Measurements from ENCODE around the gene IFFO2.

Gene IFFO2

DNA sequence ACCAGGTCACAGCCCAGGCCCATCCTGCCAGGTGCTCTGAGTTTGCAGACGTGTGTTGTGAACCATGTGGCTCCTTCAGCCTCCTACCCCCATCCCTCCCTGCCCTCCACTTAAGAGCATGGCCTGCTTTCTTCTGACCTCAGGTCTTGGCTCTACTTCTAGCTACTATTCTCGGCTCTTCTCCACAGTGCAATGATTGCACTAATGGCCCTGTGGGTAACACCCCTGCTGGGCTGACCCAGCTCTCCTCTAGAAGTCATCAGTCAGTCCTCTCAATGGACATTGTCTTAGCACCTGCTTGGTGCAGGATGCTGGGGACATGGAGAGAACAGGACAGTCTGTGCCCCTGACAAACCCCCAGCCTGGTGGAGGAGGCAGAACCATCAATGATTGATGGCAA, 22.2 kb upstream of the IFFO2 start:
- TF ChIP-seq, protein P1, sequence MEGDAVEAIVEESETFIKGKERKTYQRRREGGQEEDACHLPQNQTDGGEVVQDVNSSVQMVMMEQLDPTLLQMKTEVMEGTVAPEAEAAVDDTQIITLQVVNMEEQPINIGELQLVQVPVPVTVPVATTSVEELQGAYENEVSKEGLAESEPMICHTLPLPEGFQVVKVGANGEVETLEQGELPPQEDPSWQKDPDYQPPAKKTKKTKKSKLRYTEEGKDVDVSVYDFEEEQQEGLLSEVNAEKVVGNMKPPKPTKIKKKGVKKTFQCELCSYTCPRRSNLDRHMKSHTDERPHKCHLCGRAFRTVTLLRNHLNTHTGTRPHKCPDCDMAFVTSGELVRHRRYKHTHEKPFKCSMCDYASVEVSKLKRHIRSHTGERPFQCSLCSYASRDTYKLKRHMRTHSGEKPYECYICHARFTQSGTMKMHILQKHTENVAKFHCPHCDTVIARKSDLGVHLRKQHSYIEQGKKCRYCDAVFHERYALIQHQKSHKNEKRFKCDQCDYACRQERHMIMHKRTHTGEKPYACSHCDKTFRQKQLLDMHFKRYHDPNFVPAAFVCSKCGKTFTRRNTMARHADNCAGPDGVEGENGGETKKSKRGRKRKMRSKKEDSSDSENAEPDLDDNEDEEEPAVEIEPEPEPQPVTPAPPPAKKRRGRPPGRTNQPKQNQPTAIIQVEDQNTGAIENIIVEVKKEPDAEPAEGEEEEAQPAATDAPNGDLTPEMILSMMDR (IDR thresholded peaks at IDR 0.05), result no peak

DNA sequence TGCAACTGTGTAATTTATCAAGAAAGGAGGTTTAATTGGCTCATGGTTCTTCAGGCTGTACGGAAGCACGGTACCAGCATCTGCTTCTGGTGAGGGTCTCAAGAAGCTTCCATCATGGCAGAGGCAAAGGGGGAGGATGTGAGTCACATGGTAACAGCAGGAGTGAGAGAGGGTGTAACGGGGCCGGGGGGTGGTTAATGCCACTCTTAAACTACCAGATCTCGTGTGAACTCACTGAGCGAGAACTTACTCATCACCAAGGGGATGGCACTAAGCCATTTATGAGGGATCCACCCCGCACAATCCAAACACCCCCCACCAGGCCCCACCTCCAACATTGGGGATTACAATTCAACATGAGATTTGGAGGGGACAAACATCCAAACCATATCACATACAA, 21.0 kb upstream of the IFFO2 start:
- TF ChIP-seq, protein P1 (IDR thresholded peaks at IDR 0.05), result no peak

DNA sequence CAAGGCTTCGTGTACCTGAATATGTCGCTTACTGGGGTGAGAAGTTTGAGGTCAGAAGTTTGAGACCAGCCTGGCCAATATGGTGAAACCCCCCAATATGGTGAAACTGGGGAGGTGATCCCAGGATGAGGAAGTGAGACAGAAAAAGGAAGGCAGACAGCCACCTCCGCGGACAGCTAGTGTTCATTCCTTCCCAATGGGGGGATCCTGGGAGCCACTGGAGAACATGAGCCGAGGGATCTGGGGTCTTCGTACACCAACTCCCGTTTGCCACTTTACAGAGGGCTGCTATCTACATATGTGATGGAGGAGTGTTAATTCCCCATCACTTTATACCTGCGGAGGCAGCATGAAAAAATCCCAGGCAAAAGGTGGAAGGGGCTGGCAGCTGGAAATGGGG, 19.6 kb upstream of the IFFO2 start:
- TF ChIP-seq, protein P1 (IDR thresholded peaks at IDR 0.05), result no peak

DNA sequence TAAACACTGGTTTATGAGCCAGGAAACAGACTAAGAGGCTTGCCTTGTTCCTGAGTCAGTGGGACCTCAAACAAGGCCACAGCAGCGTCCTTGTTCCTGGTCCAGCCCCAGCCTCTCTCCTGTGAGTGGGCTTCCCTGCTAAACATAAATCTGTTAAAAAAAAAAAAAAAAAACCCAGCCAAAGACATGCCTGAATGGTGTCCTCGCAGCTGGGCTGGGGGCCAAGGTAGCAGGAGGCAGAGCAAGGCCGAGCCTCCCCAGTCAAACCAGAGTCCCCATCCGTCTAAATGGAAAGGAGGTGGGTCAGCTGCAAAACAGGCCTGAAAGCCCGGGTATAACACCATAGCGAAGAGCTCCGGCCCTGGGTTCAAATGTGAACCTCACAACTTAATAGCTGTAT, 18.1 kb upstream of the IFFO2 start:
- TF ChIP-seq, protein P1 (IDR thresholded peaks at IDR 0.05), result no peak

DNA sequence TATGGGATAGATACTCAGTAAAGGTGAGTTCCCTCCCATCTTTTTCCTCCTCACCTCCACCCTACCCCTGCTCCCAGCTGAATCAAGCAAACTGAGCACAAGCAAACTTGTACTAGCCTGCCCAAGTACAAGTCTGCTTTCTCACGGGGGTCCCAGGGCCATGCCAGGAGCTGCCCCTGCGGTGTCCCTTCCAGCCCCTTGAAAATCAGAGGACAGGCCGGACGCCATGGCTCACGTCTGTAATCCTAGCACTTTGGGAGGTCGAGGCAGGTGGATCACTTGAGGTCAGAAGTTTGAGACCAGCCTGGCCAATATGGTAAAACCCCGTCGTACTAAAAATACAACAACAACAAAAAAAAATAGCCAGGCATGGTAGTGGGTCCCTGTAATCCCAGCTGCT, 17.5 kb upstream of the IFFO2 start:
- TF ChIP-seq, protein P1 (IDR thresholded peaks at IDR 0.05), result no peak

DNA sequence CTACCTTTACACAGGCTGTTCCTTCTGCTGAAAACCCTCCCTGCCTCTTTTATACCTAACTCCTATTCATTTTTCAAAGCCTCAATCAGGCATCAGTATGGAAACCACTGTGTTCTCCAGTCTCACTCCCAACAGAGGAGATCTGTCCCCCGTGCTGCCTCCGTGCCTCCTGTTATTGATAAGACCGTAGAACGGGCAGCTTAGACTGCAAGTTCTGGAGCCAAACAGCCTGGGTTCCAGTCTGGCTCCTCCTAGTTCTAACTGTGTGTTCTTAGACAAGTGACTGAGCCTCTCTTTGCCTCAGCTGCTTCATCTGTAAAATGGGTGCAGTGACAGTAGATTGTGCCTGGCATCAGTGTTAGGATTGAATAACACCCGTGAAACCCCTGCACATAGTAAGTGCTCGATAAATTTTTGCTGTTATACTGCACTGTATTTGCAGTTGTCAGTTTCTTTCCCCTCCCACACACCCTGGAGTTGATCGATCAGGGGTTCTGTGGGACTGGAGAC, 17.0 kb upstream of the IFFO2 start:
- TF ChIP-seq, protein P1 (IDR thresholded peaks at IDR 0.05), result no peak

DNA sequence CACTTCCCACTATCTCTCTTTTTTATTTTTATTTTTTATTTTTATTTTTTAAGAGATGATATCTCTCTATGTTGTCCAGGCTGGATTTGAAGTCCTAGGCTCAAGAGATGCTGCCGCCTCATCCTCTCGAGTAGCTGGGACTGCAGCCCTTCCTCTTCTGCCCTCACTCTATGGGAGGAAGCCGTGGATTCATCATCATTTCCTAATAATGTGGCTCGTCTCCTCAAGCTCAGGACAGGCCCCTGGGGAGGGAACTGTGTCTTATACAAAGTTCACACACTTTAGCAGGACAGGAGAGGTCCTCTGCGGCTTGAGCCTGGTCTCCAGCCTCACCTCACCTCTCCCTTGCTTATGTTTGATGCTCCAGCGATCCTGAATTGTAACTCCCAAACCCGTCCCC, 16.5 kb upstream of the IFFO2 start:
- TF ChIP-seq, protein P1 (IDR thresholded peaks at IDR 0.05), result no peak

DNA sequence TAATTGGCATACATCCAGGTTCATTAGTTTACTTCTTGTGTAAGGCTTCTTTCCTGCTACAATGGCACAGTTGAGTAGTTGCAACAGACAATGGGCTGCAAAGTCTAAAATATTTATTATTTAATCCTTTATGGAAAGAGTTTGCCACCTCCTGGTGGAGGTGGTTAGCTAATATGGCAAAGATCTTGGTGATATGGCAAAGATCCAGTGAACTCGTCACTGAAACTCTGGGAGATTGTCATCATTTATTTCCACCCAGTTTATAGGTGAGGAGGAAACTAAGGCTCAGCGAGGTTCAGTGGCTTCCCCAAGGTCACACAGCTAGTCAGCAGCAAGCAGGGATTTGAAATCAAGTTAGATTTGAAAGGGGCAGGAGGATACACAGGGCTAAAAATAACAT, 16.1 kb upstream of the IFFO2 start:
- TF ChIP-seq, protein P1 (IDR thresholded peaks at IDR 0.05), result no peak

All from LNCAP (cell line).